Activated CD4-positive, CD25-positive, alpha-beta regulatory T cell treated with anti-CD3 and anti-CD28 coated beads, Interleukin-2, amount 50 U/mL, for 16 hours (primary cell): Measurements from ENCODE around the gene DLG4.
A peak's percentile ranks its signal among the peaks of the same experiment; 100 is the strongest.
"Not testable (repeated sequence)": the region's sequence is repeated elsewhere in the genome, so short reads cannot be mapped to it uniquely, and the experiment has no call there.

Experiments used
- DNase-seq: peaks from one replicate; pipeline ENCODE4 v3.0.0-alpha.2; 2020; ENCODE audit warnings: low read depth, low spot score

The DLG4 gene

DNA sequence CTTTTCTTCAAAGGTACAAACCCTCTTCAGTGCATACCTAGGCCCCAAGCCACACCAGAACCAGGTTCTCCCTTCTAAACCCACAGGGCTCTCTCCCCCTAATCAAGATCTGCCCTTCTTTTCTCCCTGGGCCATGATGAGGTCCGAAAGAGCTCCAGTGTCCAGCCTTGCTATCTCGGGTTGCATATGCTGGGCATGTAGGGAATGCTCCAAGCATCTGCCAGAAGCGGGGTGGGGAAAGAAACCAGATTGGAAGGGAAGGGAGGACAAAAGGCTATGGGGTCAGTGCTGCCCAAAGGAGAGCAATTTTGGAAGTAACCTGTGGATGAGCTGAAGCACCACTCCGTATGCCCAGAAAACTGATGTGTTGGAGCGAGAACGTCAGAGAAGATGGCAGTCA lies 29.6 kb upstream of the DLG4 start:
- no peak for DNase-seq

DNA sequence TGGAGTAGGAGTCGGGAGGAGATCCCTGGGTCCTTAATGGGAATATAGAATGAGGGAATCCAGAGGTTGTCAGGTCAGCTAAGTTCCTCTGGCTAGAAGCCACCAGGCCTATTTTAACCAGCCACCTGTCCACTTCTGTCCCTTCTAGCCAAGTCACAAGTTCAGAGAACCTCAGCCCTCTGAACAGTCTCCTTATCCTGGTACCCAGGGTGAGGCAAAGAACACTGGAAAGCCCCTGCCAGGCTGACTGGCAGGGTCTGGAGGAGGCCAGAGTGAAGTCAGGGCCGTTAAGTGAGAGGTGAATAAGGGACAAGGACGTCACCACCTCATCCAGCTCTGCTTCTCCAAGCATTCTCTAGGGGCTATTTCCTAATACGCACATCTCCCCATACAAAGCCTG lies 29.2 kb upstream of the DLG4 start:
- DNase-seq: no peak

DNA sequence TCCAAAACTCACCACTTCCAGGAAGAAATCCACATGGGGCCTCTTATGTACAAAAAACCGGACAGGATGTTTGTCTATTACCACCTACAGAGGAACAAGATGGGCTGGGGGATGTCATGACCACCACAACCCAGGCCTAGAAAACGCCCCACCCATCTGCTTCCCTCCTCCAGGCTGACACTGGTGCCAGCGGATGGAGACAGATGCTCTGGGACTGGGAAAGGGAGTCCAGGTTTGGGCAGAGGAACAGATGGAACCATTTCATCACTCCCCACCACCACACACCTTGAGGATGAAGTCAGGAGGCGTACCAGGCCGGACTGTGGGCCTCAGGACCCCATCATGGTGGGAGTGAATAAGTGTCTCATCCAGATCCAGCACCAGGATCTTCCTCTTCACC lies 27.1 kb upstream of the DLG4 start:
- DNase-seq: no peak

DNA sequence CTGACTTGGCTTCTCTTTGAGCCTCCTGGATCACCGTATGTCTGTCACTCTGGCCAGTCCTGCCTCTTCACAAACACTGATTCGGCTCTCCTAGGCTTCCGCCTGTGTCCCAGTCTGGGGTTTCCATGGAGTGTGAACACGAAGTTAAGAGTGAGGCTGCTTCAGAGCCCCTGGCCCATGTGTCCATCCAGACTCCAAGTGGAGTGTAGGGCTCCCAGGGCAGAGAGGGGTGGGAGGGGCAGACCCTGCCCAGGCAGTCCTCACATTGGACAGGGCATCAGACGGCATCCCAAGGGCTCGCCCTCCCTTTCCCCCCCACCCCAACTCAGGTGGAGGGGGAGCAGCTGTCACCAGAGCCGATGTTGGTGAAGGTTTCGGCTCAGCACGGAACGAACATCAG lies 24.2 kb upstream of the DLG4 start:
- DNase-seq: not testable (repeated sequence)

DNA sequence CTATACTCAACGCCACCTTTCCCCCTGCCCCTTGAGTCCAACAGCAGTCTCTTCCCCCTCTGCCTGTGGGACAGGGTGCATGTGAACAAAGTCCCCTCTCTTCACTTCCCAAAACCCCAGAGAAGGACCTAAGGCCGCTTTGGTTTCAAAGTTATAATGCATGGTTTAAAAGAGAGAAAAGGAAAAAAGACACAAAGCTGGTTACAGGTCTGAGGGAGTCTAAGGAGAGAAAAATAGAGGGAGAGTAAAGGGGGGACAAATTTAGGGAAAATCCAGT lies 23.8 kb upstream of the DLG4 start:
- DNase-seq: no peak

DNA sequence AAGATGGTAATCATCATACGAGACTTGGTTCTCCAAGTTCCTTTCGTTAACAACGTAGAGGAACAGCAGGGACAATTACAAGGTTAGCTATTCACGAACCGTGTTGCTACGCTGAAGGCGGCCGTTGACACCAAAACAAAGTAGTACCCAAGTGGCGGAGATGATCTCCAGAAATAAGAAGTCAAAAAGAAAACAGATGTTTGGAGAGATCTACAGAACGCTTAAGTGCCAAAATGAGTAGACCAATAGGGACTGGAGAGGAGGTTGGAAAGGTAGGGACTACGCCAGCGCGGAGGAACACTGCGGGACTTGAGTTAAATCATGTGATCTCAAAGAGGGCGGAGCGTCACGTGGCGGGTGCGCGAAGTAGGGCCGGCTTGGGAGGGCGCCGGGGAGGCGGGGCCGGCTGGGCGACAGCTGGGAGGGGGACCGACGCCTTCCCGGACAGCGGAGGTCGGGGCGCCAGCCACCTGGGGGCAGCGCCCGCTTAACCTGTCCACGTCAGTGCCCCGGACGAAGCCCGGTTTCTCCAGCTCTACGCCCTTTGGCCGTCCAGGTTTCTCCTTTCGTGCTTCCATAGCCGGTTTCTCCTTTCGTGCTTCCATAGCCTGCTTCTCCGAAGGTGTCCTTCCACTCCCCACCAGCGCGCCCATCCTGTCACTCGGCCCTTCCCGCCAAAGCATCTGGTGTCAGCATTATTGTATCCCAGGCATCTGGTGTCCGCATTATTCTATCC lies 23.2 kb upstream of the DLG4 start:
- peak; percentile 89 for DNase-seq

DNA sequence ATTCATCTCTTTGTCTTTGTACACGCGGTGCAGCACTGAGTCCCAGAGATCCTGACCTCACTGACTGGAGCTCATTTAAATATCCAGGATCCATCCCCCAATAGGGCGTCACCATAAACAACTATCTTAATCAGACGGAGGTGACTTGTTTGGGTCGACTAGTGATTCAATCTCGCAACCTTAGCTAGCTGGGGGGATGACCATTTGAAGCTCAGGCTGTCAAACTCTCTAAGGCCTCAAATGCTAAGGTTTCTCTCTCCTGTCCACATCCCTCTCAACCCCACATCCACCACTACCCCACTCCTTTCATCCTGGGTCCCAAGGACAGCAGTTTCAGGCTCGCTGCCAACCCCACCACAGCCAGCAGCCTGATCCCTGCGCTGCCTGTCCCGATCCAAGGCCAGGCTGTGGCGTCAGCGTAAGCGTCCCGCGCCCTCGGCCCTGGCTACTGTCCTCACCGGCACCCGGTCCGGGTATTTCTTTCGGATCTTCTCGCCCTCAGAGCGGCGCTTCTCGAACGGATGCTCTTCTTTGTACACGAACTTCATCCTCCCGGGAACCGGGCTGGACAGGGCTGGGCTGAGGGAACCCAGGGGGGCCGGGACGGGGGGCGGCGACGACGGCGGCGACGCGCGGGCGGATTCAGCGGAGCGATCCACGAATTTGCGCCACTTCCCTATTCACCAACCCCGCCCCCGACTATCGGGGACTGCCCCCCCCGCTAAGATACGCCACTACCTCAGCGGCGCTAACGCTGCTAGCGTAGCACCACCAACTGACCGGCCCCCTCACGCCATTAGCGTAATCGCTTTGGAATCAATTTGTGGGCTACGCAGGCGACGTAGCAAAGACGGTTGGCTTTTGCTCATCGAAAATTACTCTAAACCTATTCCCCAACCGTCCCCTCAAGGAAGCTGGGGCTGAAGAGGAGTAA lies 22.4 kb upstream of the DLG4 start, which contains the start of gene GABARAP:
GABARAP (minus strand) TSS at position 667 of the 934 bp plus-strand sequence; CDS start at position 548, 119 bp downstream.
- DNase-seq: peak; percentile 89

DNA sequence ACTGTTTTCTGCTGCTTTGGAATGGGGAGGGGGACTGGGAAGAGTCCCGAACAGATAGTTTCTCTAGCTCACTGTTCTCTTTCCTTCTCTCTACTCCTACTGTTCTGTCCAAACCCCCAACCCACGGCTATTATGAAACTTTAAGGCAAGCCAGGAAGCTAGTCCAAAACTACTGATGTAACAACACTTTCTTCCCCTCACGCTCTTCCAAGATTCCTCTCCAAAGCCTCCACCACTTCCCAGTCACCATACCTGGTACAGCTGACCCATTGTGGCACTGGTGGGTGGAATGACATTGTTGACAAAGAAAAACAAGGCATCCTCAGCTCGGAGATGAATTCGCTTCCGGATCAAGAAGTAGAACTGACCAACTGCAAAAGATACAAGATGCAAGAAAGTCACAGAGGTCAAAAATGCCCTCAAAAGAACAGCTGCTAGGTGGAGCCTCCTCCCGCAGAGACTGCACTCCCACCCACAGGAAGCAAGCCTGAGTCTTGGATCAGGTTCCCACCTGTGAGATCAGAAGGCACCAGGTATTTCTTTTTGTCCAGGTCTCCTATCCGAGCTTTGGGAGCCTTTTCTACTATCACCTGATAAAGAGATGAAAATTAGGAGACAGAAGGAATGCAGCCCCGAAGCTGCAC lies 21.6 kb upstream of the DLG4 start:
- no peak for DNase-seq

DNA sequence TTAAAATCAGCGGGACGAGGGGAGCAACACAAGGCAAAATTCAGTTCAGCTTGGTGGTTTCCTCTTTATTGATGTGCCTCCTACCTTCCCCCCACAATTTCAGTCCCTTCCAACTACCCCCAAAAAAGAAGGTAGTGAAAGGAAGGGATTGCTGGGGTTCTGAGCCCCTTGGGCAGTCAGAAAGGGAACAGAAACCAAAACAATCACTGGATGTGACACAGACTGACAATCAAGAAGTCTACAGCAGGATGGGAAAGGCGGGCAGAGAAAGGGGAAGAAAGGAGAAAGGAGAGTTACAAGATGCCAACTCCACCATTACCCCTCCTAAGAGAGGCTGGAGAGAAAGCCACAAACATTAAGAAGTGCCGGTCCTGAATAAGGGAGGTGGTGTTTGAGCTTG lies 20.7 kb upstream of the DLG4 start:
- DNase-seq: no peak

DNA sequence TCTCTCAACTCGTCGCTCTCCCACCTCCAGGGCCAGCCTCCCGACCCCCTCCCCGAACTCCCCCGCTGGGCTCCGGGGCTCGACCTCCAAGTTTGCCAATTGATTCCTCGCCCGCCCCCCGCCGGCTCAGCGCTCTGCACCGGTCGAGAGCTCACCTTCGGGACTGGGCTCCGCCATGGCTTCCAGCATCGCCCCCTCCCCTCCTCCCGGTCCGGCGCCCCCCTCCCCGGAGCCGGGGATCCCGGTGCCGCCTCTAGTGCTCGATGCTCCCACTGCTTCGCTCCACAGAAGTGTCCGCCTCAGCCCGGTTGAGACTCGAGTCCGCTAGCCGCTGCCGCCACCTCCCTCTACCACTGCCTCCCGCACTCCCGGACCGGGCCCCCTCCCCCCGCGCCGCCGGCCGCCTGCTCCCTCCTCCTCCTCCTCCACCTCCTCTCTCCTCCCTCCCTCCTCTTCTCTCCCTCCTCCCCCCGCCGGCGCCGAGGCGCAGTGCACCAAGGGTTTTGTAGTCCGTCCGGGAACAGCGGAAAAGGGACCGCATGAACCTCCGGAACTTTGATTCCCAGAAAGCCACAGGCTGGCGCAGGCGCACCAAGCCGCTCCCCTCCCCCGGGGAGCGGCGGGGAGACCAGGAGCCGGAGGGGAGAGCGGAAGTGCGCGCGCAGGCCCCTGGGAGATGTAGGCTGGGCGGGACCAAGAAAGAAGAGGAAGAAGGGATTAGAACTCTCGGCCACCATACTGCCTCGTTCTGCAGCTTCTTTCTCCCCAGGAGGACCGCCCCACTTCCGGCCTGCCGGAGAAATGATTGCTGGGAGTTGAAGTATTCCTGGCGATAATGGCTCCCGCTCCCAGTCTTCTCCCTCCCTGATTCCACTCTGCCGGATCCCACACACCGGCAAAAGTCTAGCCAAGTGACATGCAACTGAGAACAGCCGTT lies 19.7 kb upstream of the DLG4 start, which contains the start of gene PHF23:
PHF23 (minus strand) TSS at position 367 of the 937 bp plus-strand sequence; CDS start at position 189, 178 bp downstream.
- peak; percentile 94 for DNase-seq

DNA sequence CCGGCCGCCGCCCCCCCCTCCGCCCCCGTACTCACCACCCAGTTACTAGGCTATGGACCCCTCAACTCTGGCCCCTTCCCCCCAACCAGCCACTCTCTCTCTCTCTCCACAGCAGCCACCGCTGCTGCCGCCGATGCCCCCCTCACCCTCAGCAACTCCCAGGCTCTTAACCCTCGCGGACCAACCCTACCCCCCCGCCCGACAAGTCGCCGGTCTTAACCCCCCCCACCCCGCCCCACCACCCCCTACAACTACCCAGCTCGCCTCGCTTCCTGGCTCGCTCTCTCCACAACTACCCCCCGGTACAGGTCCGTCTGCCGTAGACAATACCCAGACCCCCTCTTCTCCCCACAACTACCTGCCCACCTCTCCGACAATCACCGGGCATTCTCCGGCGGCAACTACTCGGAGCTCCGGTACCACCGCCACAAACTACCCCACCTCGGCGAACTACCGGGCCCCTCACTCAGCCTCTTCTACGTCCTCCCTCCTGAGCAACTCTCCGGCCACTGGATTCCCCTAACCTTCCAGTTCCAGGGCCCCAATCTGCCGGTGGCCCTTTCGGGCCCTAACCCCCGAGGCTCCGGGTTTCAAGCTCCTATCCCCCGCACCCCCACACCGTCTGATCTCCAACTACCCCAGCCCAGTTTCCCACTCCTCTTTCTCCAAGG lies 18.9 kb upstream of the DLG4 start:
- DNase-seq: no peak

DNA sequence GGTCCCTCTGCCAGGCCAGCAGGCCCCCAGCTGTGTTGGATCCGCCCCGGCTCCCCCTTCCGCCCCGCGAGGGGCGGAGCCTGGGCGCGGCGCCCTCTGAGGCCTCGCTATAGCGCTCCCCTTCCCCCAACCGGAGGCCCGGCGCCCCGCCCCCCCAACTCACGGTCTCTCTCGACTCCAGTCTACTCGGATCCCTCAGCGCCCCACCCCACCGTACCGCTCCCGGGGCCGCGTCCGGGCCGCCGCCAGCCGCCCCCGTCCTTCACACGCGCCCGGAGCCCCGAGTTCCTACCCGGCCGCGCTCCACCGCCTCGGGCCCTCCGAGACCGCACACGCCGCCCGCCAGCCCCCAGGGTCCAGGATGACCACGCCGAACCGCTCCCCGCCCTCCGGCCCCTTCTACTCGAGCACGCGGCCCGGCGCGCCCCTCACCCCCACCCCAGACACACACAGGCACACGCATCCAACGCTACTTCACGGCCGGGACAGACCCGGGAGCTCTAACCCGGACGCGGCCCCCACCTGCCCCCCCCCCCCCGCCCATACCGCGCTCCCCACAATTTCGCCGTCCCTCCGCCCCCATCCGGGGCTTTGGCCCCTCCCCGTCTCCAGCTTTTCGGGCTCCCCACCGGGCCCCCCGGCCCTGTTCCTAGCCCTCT lies 18.3 kb upstream of the DLG4 start:
- DNase-seq: peak; percentile 72

DNA sequence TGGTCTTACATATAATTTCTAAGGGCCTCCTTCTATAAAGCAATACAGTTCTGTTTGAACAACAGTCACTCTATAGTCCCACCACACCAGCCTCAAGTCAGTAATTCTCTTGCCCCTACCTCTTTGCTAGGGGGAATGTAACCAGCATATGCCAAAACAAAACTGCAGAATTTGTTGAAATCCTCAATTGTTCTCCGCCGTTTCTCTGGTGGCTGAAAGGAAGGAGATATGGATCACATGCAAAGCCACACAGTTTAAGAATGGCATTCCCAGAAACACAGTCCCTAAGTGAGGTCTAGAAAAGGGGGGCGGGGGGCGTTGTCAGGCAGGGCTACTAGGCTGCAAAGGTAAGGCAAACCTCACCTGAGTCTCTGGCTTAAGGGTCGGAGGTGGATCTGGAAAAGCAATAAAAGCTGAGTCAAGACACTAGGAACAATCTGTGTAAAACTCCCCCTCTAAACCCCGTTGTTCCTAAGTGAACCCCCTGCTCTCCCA lies 17.7 kb upstream of the DLG4 start:
- no peak for DNase-seq

DNA sequence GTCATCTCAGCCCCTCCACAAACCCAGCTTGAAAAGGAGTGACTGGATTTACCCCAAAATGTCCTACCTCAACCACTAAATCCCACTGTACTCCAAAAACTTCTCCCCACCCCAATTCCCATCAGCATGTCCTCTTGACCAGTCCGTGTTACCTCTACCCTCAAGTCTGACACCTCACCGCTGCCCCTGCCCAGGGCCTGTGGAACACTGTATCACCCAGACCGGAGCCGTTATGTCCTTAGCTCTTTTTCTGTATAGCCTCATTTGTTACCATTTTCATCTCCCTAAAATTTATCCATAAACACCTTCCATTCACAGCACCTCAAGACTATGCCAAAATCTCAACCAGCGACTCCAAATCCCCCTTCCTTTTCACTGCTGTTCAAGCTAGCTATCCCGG lies 17.2 kb upstream of the DLG4 start:
- DNase-seq: no peak

DNA sequence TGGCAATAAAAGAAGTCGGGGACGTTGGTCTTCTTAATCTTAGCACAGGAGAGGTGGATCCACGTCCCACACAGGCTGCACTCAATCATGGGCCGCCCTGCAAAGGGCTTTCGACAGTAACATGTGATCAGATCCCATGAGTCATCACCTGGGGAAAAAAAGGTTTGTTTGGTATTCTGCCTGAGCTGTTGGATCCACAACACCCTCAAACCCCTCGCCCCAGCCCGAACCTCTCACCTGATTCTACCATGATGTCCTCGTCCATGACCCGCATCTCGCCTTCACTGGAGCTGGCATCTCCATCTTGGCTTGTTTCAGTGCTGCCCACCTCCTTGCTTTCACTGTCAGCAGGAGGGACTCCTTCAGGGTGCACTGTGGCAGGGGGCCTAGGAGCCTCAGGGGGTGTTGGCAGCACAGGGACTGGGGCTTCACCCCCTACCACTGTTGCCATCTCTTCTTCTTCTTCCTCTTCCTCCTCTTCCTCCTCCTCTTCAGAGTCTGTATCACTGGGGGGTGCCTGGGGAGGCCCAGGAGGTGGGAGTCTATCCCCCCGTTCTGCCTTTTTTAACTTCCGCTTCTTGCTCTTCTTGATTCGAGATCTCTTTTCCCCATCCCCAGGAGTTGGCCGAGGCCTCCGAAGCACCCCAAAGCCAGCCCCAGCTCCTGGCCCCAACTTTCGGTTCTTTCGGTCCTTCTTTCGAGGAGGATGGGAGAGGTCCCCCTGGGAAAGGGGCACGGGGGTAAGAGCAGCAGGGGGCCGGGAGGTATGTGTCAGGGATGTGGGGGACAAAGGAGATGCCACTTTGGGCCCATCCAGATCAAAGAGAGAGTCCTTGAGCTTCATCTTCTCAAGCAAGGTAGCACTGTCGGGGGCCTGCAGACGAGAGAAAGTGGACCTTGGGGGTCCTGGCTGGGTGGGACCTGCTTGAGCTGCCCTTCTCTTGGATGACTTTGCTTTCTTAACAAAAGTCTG lies 16.3 kb upstream of the DLG4 start:
- DNase-seq: no peak

DNA sequence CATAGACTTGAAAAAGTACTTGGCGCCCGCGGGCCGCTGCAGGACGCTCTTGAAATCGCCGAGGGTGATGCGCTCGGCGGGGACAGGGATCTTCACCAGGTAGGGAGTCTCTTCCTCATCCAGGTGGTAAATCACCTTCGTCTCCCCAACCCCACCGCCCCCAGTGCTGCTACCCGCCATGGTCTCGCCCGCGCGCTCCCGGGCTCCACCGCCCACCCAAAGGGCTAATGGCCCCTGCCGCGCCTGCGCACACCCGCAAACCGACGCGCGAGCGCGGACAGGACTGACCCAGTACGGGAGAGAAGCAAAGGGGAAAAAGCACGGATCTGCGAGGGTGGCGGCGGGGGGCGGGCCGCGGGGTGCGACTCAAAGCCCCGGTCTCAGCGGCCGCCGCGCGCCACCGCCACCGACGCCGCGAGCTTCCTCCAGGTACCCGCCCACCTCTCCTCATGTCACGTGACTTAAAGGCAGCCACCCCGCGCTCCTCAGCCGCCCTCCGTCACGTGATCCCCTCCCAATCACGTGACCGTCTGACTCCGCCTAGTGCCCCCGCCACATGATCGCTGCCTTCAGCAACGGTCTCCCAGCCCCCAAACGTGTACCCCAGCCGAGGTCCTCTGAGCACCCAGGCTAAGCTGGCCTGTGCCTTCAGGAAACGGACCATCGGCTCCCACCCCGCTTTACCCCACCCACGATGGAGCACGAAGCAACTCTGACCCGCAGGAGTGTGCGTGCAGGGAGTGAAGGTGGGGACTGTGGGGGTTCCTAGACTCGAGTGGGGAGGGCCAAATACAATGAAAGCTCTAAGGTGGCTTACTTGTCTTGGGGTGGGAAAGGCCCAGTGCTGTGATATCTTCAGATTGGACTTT lies 14.7 kb upstream of the DLG4 start, which contains the start of gene DVL2:
DVL2 (minus strand) TSS at position 435 of the 869 bp plus-strand sequence; CDS start at position 180, 255 bp downstream.
- peak; percentile 85 for DNase-seq

DNA sequence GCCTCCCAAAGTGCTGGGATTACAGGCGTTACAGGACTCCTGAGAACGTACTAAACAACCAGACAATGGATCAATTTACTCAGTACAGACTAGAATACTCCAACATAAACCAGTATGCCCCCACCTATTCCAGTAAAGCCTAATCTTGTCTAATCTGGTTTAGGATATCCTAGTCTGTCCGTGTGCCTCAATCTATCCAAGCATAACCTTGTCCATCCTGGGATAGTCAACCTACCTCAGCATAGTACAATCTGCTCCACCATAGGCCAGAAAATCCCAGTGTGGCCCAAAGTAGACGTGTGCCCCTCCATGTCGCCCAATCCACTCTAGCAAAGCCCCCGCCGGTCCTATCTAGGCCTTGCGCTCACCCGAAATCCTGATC lies 14.1 kb upstream of the DLG4 start:
- DNase-seq: no peak

DNA sequence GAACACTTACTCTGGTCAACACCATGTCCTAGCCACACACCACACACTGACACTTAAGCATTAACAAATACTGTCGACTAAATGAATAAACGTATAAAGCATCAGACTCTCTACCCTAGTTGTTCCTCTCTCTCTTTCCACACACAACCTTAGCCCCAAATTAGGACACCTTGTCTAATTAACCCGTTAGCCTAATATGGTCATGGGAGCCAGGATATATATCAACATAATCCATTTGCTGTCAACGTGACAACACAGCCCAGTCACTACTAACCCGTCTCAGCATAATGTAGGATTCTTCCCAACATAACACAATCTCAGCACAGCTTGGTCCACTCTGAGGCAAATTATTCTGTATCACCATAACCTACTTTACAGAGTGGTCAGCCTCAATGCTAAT lies 12.5 kb upstream of the DLG4 start:
- no peak for DNase-seq
